Activated T-cell treated with anti-CD3 and anti-CD28 coated beads, Interleukin-2, amount 50 U/mL, for 72 hours (primary cell): ENCODE results near the gene ACACA. TPM values are rescaled to one million over a fixed set of nuclear protein-coding genes. Genes with fewer than 3 reads are reported as not detected.

ENCODE experiments used
- total RNA-seq, 2 donors: library from RNA; stranded (reverse); gene quantifications; one replicate each; pipeline ENCODE4 v1.2.3, GENCODE V29; 2022

Gene ACACA
- total RNA-seq, 2 donors from 2014 or later = 53.2 to 53.3 TPM

Other genes with a start within 250 kb of the ACACA start
- gene C17orf78, start 30.9 kb downstream of the ACACA start, total RNA-seq = not detected
- gene TADA2A, start 50 bp upstream of the ACACA start, total RNA-seq = 10 to 100 TPM; 39.4 to 42.3 TPM
- gene DUSP14, start 83.1 kb upstream of the ACACA start, total RNA-seq = 10 to 100 TPM; 11.2 to 13.8 TPM
- 10 to 100 TPM; 63.2 to 69.5 TPM for gene SYNRG, start 202.6 kb upstream of the ACACA start, total RNA-seq
- 10 to 100 TPM; 29.1 to 33.5 TPM for gene DDX52, start 236.6 kb upstream of the ACACA start, total RNA-seq